ENCODE results near the gene TNMD.

GRCh38 chrX:100599456-100599855, 14.7 kb downstream of the TNMD start:
- no peak for TF ChIP-seq POLR2A (IDR thresholded peaks at IDR 0.05)
- TF ChIP-seq, protein P1, sequence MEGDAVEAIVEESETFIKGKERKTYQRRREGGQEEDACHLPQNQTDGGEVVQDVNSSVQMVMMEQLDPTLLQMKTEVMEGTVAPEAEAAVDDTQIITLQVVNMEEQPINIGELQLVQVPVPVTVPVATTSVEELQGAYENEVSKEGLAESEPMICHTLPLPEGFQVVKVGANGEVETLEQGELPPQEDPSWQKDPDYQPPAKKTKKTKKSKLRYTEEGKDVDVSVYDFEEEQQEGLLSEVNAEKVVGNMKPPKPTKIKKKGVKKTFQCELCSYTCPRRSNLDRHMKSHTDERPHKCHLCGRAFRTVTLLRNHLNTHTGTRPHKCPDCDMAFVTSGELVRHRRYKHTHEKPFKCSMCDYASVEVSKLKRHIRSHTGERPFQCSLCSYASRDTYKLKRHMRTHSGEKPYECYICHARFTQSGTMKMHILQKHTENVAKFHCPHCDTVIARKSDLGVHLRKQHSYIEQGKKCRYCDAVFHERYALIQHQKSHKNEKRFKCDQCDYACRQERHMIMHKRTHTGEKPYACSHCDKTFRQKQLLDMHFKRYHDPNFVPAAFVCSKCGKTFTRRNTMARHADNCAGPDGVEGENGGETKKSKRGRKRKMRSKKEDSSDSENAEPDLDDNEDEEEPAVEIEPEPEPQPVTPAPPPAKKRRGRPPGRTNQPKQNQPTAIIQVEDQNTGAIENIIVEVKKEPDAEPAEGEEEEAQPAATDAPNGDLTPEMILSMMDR (IDR thresholded peaks at IDR 0.05 in 8 of 11, conservative IDR thresholded peaks at IDR 0.05 in 3 of 11) = no peak

All from spleen (tissue), 7 donors.